SK-N-SH treated with all-trans-retinoic acid at 6 μM for 48 hours (cell line): Measurements from ENCODE around the gene ILF3.

Experiments
- ATAC-seq: fragments of 200-7000 bp; cut with Tn5 transposase; 3 replicates; pipeline ENCODE4 v1.9.1; 2020; ENCODE audit warnings: mild to moderate bottlenecking, moderate library complexity
- ARNTL ChIP-seq: fragments of 450-650 bp; formaldehyde crosslinking; IDR thresholded peaks from 2 replicates; pipeline ENCODE4 v1.5.0; 2020; ENCODE audit warnings: low read depth, mild to moderate bottlenecking, moderate library complexity, borderline replicate concordance
- BACH2 ChIP-seq: fragments of 250-450 bp; sonication (Bioruptor Pico); IDR thresholded peaks from 2 replicates; pipeline ENCODE4 v1.9.0; 2021; ENCODE audit warnings: mild to moderate bottlenecking, borderline replicate concordance
- CREB5 ChIP-seq: fragments of 250-450 bp; sonication (Bioruptor Pico); IDR thresholded peaks from 2 replicates; pipeline ENCODE4 v1.5.1; 2020; ENCODE audit warnings: low read depth, mild to moderate bottlenecking, moderate library complexity
- CSDC2 ChIP-seq: fragments of 250-450 bp; sonication (Bioruptor Pico); IDR thresholded peaks from 2 replicates; pipeline ENCODE4 v1.5.0; 2020; ENCODE audit warnings: mild to moderate bottlenecking, moderate library complexity
- CSRNP3 ChIP-seq: fragments of 250-450 bp; sonication (Bioruptor Pico); IDR thresholded peaks from 2 replicates; pipeline ENCODE4 v1.5.1; 2021; ENCODE audit warnings: mild to moderate bottlenecking, moderate library complexity
- ESRRG ChIP-seq: fragments of 250-450 bp; sonication (Bioruptor Pico); IDR thresholded peaks from 2 replicates; pipeline ENCODE4 v1.6.1; 2021; ENCODE audit warnings: mild to moderate bottlenecking
- GLIS3 ChIP-seq: fragments of 250-450 bp; sonication (Bioruptor Pico); IDR thresholded peaks from 2 replicates; pipeline ENCODE4 v1.5.0; 2020; ENCODE audit warnings: mild to moderate bottlenecking, moderate library complexity
- ISL1 ChIP-seq: fragments of 250-450 bp; sonication (Bioruptor Pico); IDR thresholded peaks from 2 replicates; pipeline ENCODE4 v2.1.2; 2022; ENCODE audit warnings: mild to moderate bottlenecking, moderate library complexity
- OSR1 ChIP-seq: fragments of 250-450 bp; sonication (Bioruptor Pico); IDR thresholded peaks from 2 replicates; pipeline ENCODE4 v1.8.0; 2022; ENCODE audit warnings: moderate library complexity, mild to moderate bottlenecking, inconsistent platforms
- PATZ1 ChIP-seq: fragments of 250-450 bp; sonication (Bioruptor Pico); IDR thresholded peaks from 2 replicates; pipeline ENCODE4 v1.8.0; 2020; ENCODE audit warnings: mild to moderate bottlenecking, moderate library complexity, borderline replicate concordance
- POU6F1 ChIP-seq: fragments of 250-450 bp; sonication (Bioruptor Pico); IDR thresholded peaks from 2 replicates; pipeline ENCODE4 v1.8.0; 2021; ENCODE audit warnings: low read depth, mild to moderate bottlenecking, moderate library complexity, borderline replicate concordance
- PPARA ChIP-seq: fragments of 250-450 bp; sonication (Bioruptor Pico); IDR thresholded peaks from 2 replicates; pipeline ENCODE4 v1.5.0; 2020; ENCODE audit warnings: mild to moderate bottlenecking, borderline replicate concordance
- RARB ChIP-seq: fragments of 250-450 bp; sonication (Bioruptor Pico); IDR thresholded peaks from 2 replicates; pipeline ENCODE4 v1.8.0; 2021; ENCODE audit warnings: mild to moderate bottlenecking, moderate library complexity
- SNAI2 ChIP-seq: fragments of 250-450 bp; sonication (Bioruptor Pico); IDR thresholded peaks from 2 replicates; pipeline ENCODE4 v1.5.0; 2020; ENCODE audit warnings: mild to moderate bottlenecking, moderate library complexity
- TCF4 ChIP-seq: fragments of 250-450 bp; sonication (Bioruptor Pico); IDR thresholded peaks from 2 replicates; pipeline ENCODE4 v1.8.0; 2021; ENCODE audit warnings: mild to moderate bottlenecking, moderate library complexity, borderline replicate concordance
- TSHZ2 ChIP-seq: fragments of 250-450 bp; sonication (Bioruptor Pico); IDR thresholded peaks from 2 replicates; pipeline ENCODE4 v1.5.0; 2020; ENCODE audit warnings: mild to moderate bottlenecking, moderate library complexity
- ZC3H10 ChIP-seq: fragments of 250-450 bp; sonication (Bioruptor Pico); IDR thresholded peaks from 2 replicates; pipeline ENCODE4 v1.5.1; 2021; ENCODE audit warnings: mild to moderate bottlenecking, moderate library complexity
- ZFP3 ChIP-seq: fragments of 250-450 bp; sonication (Bioruptor Pico); IDR thresholded peaks from 2 replicates; pipeline ENCODE4 v1.5.0; 2020; ENCODE audit warnings: mild to moderate bottlenecking, moderate library complexity
- ZFP30 ChIP-seq: fragments of 450-650 bp; formaldehyde crosslinking; IDR thresholded peaks from 2 replicates; pipeline ENCODE4 v1.5.0; 2022; ENCODE audit warnings: mild to moderate bottlenecking, moderate library complexity
- ZNF565 ChIP-seq: fragments of 450-650 bp; formaldehyde crosslinking; conservative IDR thresholded peaks from 2 replicates; pipeline ENCODE4 v1.5.0; 2020; ENCODE audit warnings: low read depth, mild to moderate bottlenecking, moderate library complexity
- ZNF70 ChIP-seq: fragments of 450-650 bp; formaldehyde crosslinking; IDR thresholded peaks from 2 replicates; pipeline ENCODE4 v1.5.0; 2020; ENCODE audit warnings: mild to moderate bottlenecking, moderate library complexity
- ZNF8 ChIP-seq: fragments of 450-650 bp; formaldehyde crosslinking; IDR thresholded peaks from 2 replicates; pipeline ENCODE4 v1.5.0; 2020; ENCODE audit warnings: mild to moderate bottlenecking, moderate library complexity

Gene ILF3

GRCh38 chr19:10712754-10713153 lies 58.6 kb downstream of the ILF3 start:
- ATAC-seq = no peak
- TF ChIP-seq OSR1 (no peak), ZNF565 (no peak), BACH2 (CRISPR knock-in tag) (no peak), ESRRG (CRISPR knock-in tag) (no peak), CSDC2 (CRISPR knock-in tag) (no peak), CSRNP3 (CRISPR knock-in tag) (no peak), RARB (CRISPR knock-in tag) (no peak), SNAI2 (CRISPR knock-in tag) (no peak), ZNF70 (no peak), ZNF8 (no peak), TSHZ2 (no peak), PPARA (no peak), PATZ1 (CRISPR knock-in tag) (no peak), ZC3H10 (CRISPR knock-in tag) (no peak), ISL1 (CRISPR knock-in tag) (no peak), ARNTL (CRISPR knock-in tag) (no peak), ZFP30 (CRISPR knock-in tag) (no peak), TCF4 (CRISPR knock-in tag) (no peak), ZFP3 (no peak)

GRCh38 chr19:10713317-10713716 lies 59.2 kb downstream of the ILF3 start:
- no peak for TF ChIP-seq ZNF565
- no peak for TF ChIP-seq CREB5
- no peak for TF ChIP-seq PPARA
- no peak for TF ChIP-seq OSR1
- TF ChIP-seq POU6F1 (CRISPR knock-in tag) = no peak
- no peak for TF ChIP-seq ARNTL (CRISPR knock-in tag)
- TF ChIP-seq BACH2 (CRISPR knock-in tag) = no peak
- TF ChIP-seq PATZ1 (CRISPR knock-in tag) = no peak
- no peak for TF ChIP-seq ESRRG (CRISPR knock-in tag)
- TF ChIP-seq ISL1 (CRISPR knock-in tag) = no peak
- TF ChIP-seq SNAI2 (CRISPR knock-in tag) = no peak
- TF ChIP-seq ZFP3 = no peak
- TF ChIP-seq GLIS3 (CRISPR knock-in tag) = no peak
- TF ChIP-seq TSHZ2 = no peak
- TF ChIP-seq ZFP30 (CRISPR knock-in tag) = no peak
- no peak for TF ChIP-seq ZNF70
- no peak for TF ChIP-seq RARB (CRISPR knock-in tag)
- TF ChIP-seq CSRNP3 (CRISPR knock-in tag) = no peak
- no peak for TF ChIP-seq CSDC2 (CRISPR knock-in tag)
- TF ChIP-seq, all 23 proteins: peak for 0
- no peak for ATAC-seq
